Stimulated activated CD8-positive, alpha-beta memory T cell treated with anti-CD3 and anti-CD28 coated beads, Interleukin-15, amount 100 ng/mL, for 1 hour (primary cell): ENCODE measurements around the gene TTLL6.

Source experiments
- DNase-seq: peaks from one replicate; pipeline ENCODE4 v3.0.0-alpha.2; 2020; ENCODE audit warnings: low read depth

The TTLL6 gene

GRCh38 chr17:48759288-48759687 lies 57.7 kb downstream of the TTLL6 start:
- DNase-seq: no peak

GRCh38 chr17:48757524-48757961 lies 59.5 kb downstream of the TTLL6 start:
- DNase-seq: no peak

- no peak for DNase-seq
These were observed 60.2 kb downstream of the TTLL6 start for GRCh38 chr17:48756830-48757251.

GRCh38 chr17:48755356-48755755 lies 61.7 kb downstream of the TTLL6 start:
- DNase-seq: no peak

GRCh38 chr17:48754500-48755261 lies 62.3 kb downstream of the TTLL6 start:
- DNase-seq: no peak

- no peak for DNase-seq
These were observed 63.1 kb downstream of the TTLL6 start for GRCh38 chr17:48753794-48754499.

GRCh38 chr17:48752399-48753288 lies 64.4 kb downstream of the TTLL6 start:
- DNase-seq: no peak

- DNase-seq: no peak
These were observed 65.2 kb downstream of the TTLL6 start for GRCh38 chr17:48751733-48752398.

GRCh38 chr17:48751172-48751571 lies 65.9 kb downstream of the TTLL6 start:
- no peak for DNase-seq

- DNase-seq: no peak
These were observed 67.1 kb downstream of the TTLL6 start for GRCh38 chr17:48749621-48750553.

GRCh38 chr17:48748718-48749566 lies 68.1 kb downstream of the TTLL6 start:
- no peak for DNase-seq

- DNase-seq: no peak
These were observed 69.3 kb downstream of the TTLL6 start for GRCh38 chr17:48747445-48748363.

GRCh38 chr17:48746916-48747444 lies 70.0 kb downstream of the TTLL6 start:
- no peak for DNase-seq

- no peak for DNase-seq
These were observed 71.4 kb downstream of the TTLL6 start for GRCh38 chr17:48745381-48746275.

GRCh38 chr17:48740537-48740936 lies 76.5 kb downstream of the TTLL6 start:
- DNase-seq: no peak

- DNase-seq: no peak
These were observed 78.1 kb downstream of the TTLL6 start for GRCh38 chr17:48738803-48739526.

- no peak for DNase-seq
These were observed 78.6 kb downstream of the TTLL6 start for GRCh38 chr17:48738424-48738802.
